NCI-H82 treated with DMSO at 0.1 percent for 48 hours (cell line): ENCODE measurements around the gene INPP5F.

ENCODE experiments used
- DNase-seq: peaks from one replicate; lab custom pipeline; 2025; ENCODE audit not compliant: unreplicated experiment; lab: John Stamatoyannopoulos, UW

The INPP5F gene

DNA sequence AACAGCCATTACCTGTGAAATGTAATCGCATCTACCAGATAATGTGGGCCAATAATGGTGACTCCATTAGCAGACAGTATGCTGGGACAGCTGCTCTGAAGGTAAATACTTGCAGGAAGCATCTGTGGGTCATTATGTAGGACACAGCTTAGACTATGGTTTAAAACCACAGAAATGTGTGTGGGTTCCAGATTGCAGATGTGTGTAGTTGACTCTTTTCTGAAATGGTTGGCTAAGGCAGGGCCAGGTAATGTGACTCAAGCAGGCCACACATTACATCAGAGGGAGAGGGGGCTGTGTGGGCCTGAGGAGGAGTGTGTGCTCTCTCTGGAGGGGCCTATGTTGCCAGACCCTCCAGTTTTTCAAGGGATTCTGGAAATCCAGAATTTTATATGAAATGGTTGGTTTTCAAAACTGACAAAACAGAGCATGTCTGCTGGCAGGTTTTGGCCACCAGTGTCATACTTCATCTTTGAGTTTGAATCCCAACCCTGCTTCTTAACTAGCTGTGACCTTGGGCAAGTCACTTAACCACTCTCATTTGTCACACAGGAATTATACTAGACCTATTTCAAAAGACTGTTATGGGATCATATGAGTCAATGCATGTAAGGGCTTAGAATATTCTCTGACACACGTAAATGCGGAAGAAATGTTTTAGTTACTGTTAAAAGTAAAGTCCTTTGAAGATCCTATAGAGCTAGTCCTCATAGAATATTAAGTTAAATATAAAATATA is 82.3 kb downstream of the INPP5F start:
- DNase-seq: no peak

GRCh38 chr10:119811122-119811521 is 85.3 kb downstream of the INPP5F start:
- no peak for DNase-seq

- DNase-seq: no peak
Measured at GRCh38 chr10:119812684-119813083, 86.8 kb downstream of the INPP5F start.

- DNase-seq: no peak
Measured at GRCh38 chr10:119815671-119816070, 89.8 kb downstream of the INPP5F start.

GRCh38 chr10:119817991-119818888 is 92.4 kb downstream of the INPP5F start:
- no peak for DNase-seq

- DNase-seq: no peak
Measured at GRCh38 chr10:119818889-119819270, 93.0 kb downstream of the INPP5F start.

- no peak for DNase-seq
Measured at GRCh38 chr10:119821182-119821581, 95.3 kb downstream of the INPP5F start.

DNA sequence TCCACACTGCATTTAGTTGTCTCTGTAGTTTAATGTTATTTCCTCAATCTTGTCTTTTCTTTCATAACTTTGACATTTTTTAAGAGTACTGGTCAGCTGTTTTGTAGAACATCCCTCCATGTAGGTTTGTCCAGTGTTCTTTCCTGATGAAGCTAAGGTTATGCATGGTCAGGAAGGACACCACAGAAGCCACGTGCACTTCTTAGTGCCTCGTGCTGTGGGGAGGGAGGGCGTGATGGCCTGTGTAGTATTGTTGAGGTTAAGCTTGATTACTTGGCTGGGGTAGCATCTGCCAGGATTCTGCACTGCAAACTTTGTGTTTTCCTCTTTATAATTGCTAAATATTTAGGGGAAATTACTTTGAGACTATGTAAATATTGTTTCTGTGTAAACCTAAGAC is 98.4 kb downstream of the INPP5F start:
- DNase-seq: no peak

DNA sequence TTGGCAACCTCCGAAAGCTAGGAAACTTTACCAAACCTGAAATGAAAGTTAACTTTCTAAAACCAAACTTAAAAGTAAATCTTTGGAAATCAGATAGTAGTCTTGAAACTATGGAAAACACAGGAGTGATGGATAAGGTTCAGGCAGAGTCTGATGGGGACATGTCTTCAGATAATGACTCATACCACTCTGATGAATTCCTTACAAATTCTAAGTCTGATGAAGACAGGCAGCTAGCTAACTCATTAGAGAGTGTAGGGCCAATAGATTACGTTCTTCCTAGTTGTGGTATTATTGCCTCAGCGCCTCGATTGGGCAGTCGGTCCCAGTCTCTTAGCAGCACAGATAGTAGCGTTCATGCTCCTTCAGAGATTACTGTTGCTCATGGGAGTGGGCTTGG is 100.9 kb downstream of the INPP5F start:
- no peak for DNase-seq

GRCh38 chr10:119827430-119827829 is 101.6 kb downstream of the INPP5F start:
- DNase-seq: no peak

- DNase-seq: no peak
Measured at GRCh38 chr10:119829429-119829828, 103.6 kb downstream of the INPP5F start.

DNA sequence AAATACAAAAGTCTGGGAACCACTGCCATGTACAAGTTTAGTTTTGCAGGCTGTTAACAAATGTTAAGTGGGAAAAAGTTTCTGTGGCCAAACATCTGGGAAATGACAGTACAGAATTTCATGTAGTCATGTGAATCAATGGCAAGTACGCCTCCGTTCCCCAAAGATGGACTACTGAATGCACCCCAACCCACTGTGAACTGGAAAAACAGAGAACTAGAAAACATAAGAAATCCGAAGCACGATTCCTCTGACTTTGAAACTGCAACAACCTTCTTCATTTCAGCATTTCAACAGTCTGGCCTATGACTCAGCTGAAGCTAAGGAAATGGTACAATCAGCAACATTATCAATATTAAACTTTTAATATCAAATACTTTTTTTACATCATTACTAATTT is 105.0 kb downstream of the INPP5F start:
- DNase-seq: no peak

GRCh38 chr10:119831656-119832055 is 105.8 kb downstream of the INPP5F start:
- no peak for DNase-seq

DNA sequence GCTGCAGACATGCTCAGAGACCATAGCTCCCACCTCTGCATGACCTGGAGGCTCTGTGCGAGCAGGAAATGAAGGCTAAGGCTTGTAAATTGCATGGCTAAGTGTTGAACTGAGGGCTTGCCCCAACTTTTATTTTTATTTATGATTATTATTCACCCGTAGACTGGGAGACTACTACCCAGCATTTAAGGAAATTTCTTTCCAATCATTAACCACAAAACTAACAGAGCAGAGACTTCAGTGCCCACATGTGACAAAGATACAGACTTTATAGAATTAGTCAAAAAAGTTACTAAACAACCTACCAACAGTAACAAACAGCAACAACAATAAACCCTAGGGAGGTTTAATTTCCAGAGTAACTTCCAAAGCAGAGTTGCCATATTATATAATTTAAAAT is 107.1 kb downstream of the INPP5F start:
- DNase-seq: no peak

DNA sequence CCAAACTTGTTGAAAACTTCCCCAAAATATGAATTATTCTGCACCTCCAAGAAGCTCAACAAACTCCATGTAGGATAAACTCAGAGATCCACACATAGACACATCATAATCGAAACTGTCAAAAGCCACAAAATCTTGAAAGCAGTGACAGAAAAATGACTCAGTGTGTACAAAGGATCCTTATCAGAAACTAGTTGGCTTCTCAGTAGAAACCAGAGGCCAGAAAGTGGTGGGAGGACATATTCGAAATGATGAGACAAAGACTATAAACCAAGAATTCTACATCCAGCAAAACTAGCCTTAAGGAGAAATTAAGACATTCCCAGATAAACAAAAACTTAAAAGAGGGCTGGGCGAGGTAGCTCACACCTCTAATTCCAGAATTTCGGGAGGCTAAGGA is 108.3 kb downstream of the INPP5F start:
- DNase-seq: no peak

DNA sequence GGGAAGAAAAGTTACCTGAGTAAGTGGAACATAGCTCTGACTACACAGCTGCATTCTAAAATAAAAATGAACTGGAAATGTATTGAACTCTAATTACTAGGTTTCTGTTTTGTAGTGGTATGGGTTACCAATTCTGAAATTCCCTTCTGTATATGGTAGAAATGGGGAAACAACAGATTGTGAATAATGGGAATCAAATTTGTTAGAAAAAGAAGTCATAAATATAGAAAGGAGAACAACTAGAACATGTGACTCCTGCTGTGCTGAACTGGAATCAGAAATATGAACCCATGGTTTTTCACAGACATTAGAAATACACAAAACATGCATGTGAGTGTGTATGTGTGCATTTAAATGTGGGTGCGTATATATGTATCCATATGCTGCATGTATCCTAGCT is 119.8 kb downstream of the INPP5F start:
- no peak for DNase-seq

DNA sequence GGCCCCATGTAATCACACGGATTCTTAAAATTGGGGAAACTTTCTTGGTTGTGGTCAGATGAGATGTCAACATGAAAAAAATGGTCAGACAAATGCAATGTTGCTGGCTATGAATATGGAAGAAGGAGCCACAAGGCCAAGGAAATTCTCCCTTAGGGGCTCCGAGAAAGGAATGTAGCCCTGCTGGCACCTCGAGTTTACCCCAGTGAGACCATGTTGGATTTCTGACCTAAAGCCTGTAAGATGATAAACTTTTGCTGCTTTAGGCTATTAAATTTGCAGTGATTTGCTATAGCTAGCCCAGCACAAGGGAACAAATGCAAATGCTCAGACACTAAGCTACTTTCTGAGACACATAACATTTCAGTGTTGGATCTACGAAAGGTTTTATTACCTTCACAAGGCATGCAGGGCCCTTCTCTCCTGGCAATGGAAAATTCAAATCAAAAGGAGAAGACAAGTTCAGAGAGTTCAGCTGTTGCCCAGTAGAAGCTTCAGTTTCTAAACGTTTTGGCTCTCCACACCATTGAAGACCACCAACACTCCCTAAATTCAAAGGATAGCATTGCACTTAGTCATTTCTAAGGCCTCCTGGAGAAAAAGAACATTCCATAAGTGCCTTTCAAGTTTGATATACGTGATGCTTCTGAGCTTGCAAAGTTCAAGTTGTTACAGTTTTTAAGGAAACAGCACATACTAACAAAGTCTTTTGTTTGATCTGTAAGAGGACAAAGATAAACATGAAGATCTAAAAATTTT is 123.4 kb downstream of the INPP5F start:
- DNase-seq: no peak

- no peak for DNase-seq
Measured at GRCh38 chr10:119849944-119850343, 124.1 kb downstream of the INPP5F start.

DNA sequence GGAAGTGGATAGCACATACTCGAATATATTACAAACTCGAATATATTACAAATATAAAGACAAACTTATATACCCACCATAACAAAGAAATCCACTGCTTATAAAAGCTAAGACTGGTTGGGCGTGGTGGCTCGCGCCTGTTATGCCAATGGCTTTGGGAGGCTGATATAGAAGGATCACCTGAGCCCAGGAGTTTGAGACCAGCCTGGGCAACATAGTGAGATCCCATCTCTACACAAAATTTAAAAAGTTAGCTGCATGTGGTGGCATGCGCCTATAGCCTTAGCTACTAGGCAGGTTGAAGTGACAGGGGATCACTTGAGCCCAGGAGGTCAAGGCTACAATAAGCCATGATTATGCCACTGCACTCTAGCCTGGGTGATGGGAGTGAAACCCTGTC is 126.4 kb downstream of the INPP5F start:
- DNase-seq: no peak

DNA sequence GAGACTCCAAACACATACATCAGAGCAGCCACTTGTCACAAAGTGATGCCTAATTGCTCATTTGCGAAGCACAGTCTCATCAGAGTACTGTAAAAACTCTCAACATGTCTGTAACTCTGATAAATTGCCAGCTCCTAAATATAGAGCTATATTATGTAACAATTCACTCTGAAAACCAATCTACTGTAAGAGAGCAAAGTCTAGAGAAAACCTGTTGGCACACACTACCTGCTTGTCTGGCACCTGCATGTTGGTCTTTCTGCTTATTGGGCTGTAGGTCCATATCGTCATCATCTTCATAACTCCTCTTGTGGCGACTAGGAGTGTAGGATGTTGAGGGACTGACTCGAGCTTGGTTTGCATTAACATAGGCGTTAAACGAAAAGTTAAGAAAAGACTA is 127.0 kb downstream of the INPP5F start:
- DNase-seq: no peak

DNA sequence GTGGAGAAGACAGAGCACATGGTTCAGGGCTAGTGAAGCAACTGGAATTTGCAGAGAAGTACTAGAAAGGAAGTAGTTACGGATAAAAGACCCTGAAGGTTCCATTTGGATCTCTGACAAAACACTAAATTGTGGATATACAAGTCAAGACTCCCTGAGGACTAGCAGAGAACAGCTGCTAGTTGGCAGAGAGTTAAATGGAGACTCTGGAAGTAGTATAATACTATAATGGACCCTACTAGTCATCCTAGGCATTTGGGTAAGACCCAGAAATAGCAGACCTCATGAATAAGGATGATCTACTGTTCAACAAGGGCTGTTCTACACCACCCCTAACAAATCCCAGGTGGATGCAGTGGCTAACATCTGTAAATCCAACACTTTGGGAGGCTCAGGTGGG is 127.7 kb downstream of the INPP5F start:
- DNase-seq: no peak

GRCh38 chr10:119858063-119858462 is 132.2 kb downstream of the INPP5F start:
- DNase-seq: no peak
